ENCODE results near the gene NPAS4.

GRCh38 chr11:66438504-66439466 lies 17.9 kb downstream of the NPAS4 start, which contains the start of gene MRPL11:
- TF ChIP-seq CTCF (IDR thresholded peaks at IDR 0.05) (peak in 6 of 7 experiments; percentile 35 to 68 (median 54)), POLR2A (IDR thresholded peaks at IDR 0.05) (peak in 2 of 3 donors; percentile 36 to 40)
